Effector memory CD4-positive, alpha-beta T cell (primary cell): ENCODE data around the gene LSM4.
A peak's percentile ranks its signal among the peaks of the same experiment; 100 is the strongest.

ENCODE experiments used
- DNase-seq, 3 donors: peaks; one replicate each; pipeline ENCODE4 v3.0.0-alpha.2; 2020
- H3K27ac ChIP-seq: 2 replicates; pipeline ENCODE4 v1.7.0; 2013; ENCODE audit warnings: mild to moderate bottlenecking, low read length, moderate library complexity; ENCODE audit not compliant: insufficient read depth, poor library complexity, severe bottlenecking
- H3K27me3 ChIP-seq: replicated peaks from 2 replicates; pipeline ENCODE4 v1.7.0; 2013; ENCODE audit warnings: mild to moderate bottlenecking, low read length; ENCODE audit not compliant: insufficient read depth, control insufficient read depth, poor library complexity, severe bottlenecking
- H3K36me3 ChIP-seq: 2 replicates; pipeline ENCODE4 v1.7.0; 2013; ENCODE audit warnings: mild to moderate bottlenecking, low read length, moderate library complexity; ENCODE audit not compliant: control insufficient read depth, insufficient read depth
- H3K4me1 ChIP-seq: 2 replicates; pipeline ENCODE4 v1.7.0; 2013; ENCODE audit warnings: low read length, mild to moderate bottlenecking; ENCODE audit not compliant: control insufficient read depth, insufficient read depth, poor library complexity, severe bottlenecking
- H3K4me3 ChIP-seq: 2 replicates; pipeline ENCODE4 v1.7.0; 2013; ENCODE audit warnings: low read length, low read depth, mild to moderate bottlenecking; ENCODE audit not compliant: insufficient read depth, poor library complexity, severe bottlenecking
- H3K9me3 ChIP-seq: 2 replicates; pipeline ENCODE4 v1.7.0; 2013; ENCODE audit warnings: mild to moderate bottlenecking, low read length, moderate library complexity; ENCODE audit not compliant: control insufficient read depth

The LSM4 gene

DNA sequence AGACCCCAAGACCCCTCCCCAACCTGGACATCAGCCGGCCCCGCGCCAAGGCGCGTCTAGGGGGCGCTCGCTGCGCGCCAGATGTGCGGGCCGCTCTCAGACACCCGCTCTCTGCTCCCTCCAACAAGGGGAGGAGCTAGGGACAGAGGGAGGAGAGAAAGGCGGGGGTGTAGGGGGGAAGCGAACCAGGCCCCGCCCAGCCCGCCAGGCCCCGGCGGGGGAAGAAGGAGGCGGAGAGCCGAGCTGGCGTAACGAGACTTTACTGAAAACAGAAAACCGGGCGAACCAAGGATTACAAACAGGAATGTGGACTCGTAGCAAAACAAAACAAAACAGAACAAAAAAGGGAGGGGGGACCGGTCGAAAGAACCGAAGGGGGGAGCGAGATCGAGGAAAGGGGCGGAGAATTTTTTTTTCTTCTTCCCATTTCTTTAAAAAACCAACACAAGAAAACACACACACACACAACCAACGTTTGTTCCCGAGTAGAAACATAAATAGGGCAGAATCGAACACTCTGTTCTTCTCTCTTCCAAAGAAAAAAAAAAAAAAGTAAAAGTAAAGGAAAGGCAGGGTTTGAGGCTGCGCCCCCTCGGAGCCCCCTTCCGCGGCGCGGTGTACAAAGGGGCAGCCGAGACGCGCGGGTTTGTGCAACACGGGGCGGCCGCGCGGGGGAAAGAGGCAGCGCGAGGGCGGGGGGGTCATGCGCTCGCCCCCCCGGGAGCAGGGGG lies 43.2 kb downstream of the LSM4 start:
- peak overlapping the region; percentile 97 for H3K4me3 ChIP-seq
- no peaks in the 10 kb centered on the region for H3K9me3 ChIP-seq
- H3K4me1 ChIP-seq, result peaks cover 35% of the 10 kb centered on the region
- H3K27me3 ChIP-seq, result no peaks in the 10 kb centered on the region
- peaks cover 26% of the 10 kb centered on the region for H3K36me3 ChIP-seq
- peak; percentile 82 to 85 (median 84) for DNase-seq
- H3K27ac ChIP-seq, result peak overlapping the region; percentile 96

- Histone ChIP-seq H3K27me3 (no peaks in the 10 kb centered on the region), H3K4me3 (peak overlapping the region; percentile 97), H3K4me1 (peaks cover 38% of the 10 kb centered on the region), H3K36me3 (peaks cover 26% of the 10 kb centered on the region), H3K27ac (peak overlapping the region; percentile 96), H3K9me3 (no peaks in the 10 kb centered on the region)
- no peak for DNase-seq
Measured at GRCh38 chr19:18279266-18279515, 43.7 kb downstream of the LSM4 start.

DNA sequence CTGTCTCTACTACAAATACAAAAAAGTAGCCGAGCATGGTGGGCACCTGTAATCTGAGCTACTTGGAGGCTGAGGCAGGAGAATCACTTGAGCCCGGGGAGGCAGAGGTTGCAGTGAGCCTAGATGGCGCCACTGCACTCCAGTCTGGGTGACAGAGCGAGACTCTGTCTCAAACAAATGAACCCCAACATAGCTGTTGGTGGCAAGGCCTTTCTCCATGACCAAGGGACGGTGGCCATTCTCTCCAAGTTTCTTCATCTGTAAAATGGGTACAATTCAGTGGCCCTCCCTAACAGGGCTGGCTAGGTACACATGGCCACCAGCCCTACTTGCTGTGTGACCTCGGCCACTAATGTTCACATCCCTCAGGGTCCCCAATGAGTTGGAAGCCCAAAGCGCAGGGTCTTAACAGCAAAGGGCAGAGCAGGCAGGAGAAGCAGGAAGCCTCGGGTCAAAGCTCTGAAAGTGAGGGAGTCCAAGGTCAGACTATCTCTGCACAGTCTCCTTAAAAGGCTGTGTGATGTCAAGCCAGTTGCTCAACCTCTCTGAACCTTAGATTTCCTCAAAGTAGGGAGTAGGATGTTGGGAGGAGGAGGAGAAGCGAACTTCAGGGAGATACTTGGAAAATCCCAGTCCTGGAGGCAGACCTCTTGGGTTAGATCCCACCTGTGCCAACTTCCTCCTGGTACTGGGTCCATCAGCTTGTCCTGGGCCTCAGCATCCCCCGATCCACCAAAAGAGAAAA lies 44.2 kb downstream of the LSM4 start:
- DNase-seq, result peak; percentile 42 to 57 (median 48)
- peaks cover 38% of the 10 kb centered on the region for H3K4me1 ChIP-seq
- peak overlapping the region; percentile 97 for H3K4me3 ChIP-seq
- peaks cover 26% of the 10 kb centered on the region for H3K36me3 ChIP-seq
- H3K27me3 ChIP-seq, result no peaks in the 10 kb centered on the region
- H3K9me3 ChIP-seq, result no peaks in the 10 kb centered on the region
- peak overlapping the region; percentile 96 for H3K27ac ChIP-seq

DNA sequence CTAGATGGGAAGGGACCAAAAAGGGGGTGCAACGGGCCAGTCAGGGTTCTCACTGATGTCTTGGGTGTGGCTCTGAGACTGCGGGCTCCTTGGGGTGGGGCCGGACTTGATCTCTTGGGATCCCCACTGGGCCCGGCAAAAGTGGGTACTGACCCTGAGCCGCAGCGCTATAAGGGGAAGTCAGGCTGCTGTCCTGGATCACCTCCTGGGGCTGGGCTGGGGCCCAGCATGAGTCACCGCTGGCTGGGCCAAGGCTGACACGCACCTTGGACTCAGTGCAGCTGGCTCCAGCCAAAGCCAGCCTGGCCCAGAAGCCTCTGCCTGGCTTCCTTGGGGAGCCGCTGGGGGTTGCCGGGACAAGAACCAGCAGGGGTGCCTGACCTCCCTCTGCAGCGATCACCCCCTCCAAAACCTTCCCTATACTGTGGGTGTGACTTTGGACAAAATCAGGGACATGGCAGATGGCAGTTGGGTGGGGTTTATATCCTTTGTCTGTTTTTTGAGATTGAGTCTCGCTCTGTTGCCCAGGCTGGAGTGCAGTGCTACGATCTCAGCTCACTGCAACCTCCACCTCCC lies 48.0 kb downstream of the LSM4 start:
- H3K27ac ChIP-seq, result no peak overlapping the region
- H3K9me3 ChIP-seq, result no peaks in the 10 kb centered on the region
- peaks cover 19% of the 10 kb centered on the region for H3K36me3 ChIP-seq
- no peak for DNase-seq
- H3K27me3 ChIP-seq, result no peaks in the 10 kb centered on the region
- no peak overlapping the region for H3K4me3 ChIP-seq
- H3K4me1 ChIP-seq, result peaks cover 29% of the 10 kb centered on the region

- DNase-seq, result peak in 1 of 3 donors; percentile 41
- Histone ChIP-seq H3K4me3 (no peak within 1 kb of the TSS), H3K27ac (no peak within 1 kb of the TSS)
Measured at GRCh38 chr19:18274219-18274780, 48.6 kb downstream of the LSM4 start, which contains the start of gene IQCN. Gene IQCN (minus strand): TSS chr19:18274452. CDS start chr19:18269478, 4,974 bp downstream.

DNA sequence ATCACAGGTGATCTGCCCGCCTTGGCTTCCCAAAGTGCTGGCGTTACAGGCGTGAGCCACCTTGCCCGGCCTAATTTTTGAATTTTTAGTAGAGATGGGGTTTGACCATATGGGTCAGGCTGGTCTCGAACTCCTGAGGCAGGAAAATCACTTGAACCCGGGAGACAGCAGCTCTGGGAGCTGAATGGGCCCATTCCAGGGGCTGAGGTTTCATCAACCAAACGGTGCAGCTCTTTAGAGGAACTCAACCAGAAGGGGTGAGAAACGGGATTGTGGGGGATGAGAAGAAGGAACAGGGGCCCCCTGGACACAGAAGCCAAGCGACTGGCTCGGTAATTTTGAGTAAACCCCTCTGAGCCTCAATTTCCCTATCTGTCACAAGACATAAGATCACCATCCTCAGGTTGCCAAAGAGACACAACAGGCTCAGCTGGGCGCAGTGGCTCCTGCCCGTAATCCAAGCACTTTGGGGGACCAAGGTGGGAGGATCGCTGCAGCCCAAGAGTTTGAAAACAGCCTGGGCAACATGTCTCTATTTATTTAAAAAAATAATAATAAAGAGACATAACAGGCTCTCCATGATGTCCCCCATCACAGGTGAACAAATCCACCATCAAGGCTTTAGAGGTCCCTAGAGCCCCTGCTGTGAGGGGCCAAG lies 49.2 kb downstream of the LSM4 start:
- DNase-seq, result no peak
- Histone ChIP-seq H3K4me1 (peaks cover 24% of the 10 kb centered on the region), H3K4me3 (no peak overlapping the region), H3K27me3 (no peaks in the 10 kb centered on the region), H3K9me3 (no peaks in the 10 kb centered on the region), H3K36me3 (peaks cover 14% of the 10 kb centered on the region), H3K27ac (no peak overlapping the region)

More at GRCh38 chr19:18274219-18274780, 48.6 kb downstream of the LSM4 start, which contains the start of gene IQCN:
- H3K9me3 ChIP-seq, result no peaks in the 10 kb centered on the region
- peaks cover 19% of the 10 kb centered on the region for H3K36me3 ChIP-seq
- H3K27me3 ChIP-seq, result no peaks in the 10 kb centered on the region
- H3K4me1 ChIP-seq, result peaks cover 29% of the 10 kb centered on the region

DNA sequence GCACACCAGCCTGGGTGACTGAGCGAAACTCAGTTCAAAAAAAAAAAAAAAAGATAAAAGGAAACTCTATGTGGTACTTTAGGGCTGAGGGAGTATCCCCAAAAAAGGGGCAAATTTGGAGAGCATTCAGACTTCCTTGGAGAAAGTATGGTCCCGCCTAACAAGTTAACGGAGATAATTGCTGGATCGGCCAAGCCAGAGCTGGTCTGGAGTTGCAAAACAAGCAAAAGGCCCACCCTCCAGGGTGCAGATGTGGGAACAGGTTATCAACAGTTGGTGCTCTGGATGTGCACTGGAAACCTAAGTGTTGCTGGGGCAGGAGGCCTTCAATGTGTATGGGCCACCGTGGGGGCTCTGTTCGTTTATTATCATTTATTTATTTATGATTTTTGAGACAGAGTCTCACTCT lies 51.4 kb downstream of the LSM4 start:
- Histone ChIP-seq H3K27ac (no peak overlapping the region), H3K9me3 (no peaks in the 10 kb centered on the region), H3K4me1 (peaks cover 17% of the 10 kb centered on the region), H3K4me3 (no peak overlapping the region), H3K27me3 (no peaks in the 10 kb centered on the region), H3K36me3 (peaks cover 14% of the 10 kb centered on the region)
- no peak for DNase-seq

DNA sequence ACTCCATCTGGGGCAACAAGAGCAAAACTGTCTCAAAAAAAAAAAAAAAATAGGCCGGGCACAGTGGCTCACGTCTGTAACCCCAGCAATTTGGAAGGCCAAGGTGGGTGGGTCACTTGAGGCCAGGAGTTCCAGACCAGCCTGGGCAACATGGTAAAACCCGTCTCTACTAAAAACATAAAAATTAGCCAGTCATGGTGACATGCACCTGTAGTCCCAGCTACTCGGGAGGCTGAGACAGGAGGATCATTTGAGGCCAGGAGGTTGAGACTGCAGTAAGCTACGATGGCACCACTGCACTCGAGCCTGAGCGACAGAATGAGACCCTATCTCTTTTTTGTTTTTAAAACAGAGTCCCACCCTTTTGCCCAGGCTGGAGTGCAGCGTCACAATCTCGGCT lies 52.5 kb downstream of the LSM4 start:
- H3K4me1 ChIP-seq, result peaks cover 10% of the 10 kb centered on the region

GRCh38 chr19:18269070-18269723 lies 53.7 kb downstream of the LSM4 start:
- H3K27me3 ChIP-seq, result no peaks in the 10 kb centered on the region
- H3K36me3 ChIP-seq, result peaks cover 27% of the 10 kb centered on the region
- no peaks in the 10 kb centered on the region for H3K9me3 ChIP-seq
- no peak for DNase-seq
- H3K27ac ChIP-seq, result no peak overlapping the region
- peaks cover under 1% of the 10 kb centered on the region for H3K4me1 ChIP-seq
- H3K4me3 ChIP-seq, result no peak overlapping the region

More for the DNA sequence above, 52.5 kb downstream of the LSM4 start:
- no peak for DNase-seq
- H3K9me3 ChIP-seq, result no peaks in the 10 kb centered on the region
- no peak overlapping the region for H3K27ac ChIP-seq
- peaks cover 17% of the 10 kb centered on the region for H3K36me3 ChIP-seq
- no peak overlapping the region for H3K4me3 ChIP-seq
- no peaks in the 10 kb centered on the region for H3K27me3 ChIP-seq
